Measurements from ENCODE around the gene KCTD6.

DNA sequence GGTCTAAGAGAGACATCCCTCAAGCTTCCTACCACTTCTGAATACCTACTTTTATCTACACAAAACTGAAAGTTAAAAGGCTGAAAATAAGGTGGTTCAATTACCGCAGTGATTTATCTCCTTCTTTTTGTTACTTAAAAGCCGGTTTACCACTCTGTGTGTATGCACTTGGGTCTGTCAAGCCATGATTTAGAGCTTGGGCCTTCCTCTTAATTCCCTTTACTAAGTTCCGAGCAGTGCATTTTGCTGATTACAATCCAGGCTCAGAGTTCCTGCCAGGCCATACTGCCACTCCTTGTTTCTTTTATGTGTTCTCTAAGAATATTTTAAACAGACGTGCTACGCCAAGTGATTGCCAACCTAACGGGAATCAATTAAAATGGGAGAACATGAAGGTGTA lies 16.5 kb downstream of the KCTD6 start:
- TF ChIP-seq, protein P1, sequence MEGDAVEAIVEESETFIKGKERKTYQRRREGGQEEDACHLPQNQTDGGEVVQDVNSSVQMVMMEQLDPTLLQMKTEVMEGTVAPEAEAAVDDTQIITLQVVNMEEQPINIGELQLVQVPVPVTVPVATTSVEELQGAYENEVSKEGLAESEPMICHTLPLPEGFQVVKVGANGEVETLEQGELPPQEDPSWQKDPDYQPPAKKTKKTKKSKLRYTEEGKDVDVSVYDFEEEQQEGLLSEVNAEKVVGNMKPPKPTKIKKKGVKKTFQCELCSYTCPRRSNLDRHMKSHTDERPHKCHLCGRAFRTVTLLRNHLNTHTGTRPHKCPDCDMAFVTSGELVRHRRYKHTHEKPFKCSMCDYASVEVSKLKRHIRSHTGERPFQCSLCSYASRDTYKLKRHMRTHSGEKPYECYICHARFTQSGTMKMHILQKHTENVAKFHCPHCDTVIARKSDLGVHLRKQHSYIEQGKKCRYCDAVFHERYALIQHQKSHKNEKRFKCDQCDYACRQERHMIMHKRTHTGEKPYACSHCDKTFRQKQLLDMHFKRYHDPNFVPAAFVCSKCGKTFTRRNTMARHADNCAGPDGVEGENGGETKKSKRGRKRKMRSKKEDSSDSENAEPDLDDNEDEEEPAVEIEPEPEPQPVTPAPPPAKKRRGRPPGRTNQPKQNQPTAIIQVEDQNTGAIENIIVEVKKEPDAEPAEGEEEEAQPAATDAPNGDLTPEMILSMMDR (IDR thresholded peaks at IDR 0.05; ENCODE audit: low read depth, low read length), result no peak
- no peak for TF ChIP-seq EZH2phosphoT487 (IDR thresholded peaks at IDR 0.05; ENCODE audit: low read depth)
